Fibroblast of villous mesenchyme (primary cell): ENCODE measurements around the gene KMT5C. TPM values are rescaled to one million over a fixed set of nuclear protein-coding genes. Genes with fewer than 3 reads are reported as not detected.

Experiments
- DNase-seq: peaks from one replicate; pipeline ENCODE4 v3.0.0-alpha.2; 2010; ENCODE audit warnings: low read depth
- H3K4me3 ChIP-seq: 2 replicates; pipeline ENCODE4 v1.5.1; 2011; ENCODE audit warnings: low read depth, mild to moderate bottlenecking, low read length
- CTCF ChIP-seq: IDR thresholded peaks from 2 replicates; pipeline ENCODE4 v1.5.1; 2012; ENCODE audit warnings: low read depth, mild to moderate bottlenecking, low read length; ENCODE audit not compliant: insufficient read depth
- total RNA-seq: library from RNA; depleted of rRNA; stranded (reverse); fragments of >200 nt; gene quantifications from 2 replicates; pipeline ENCODE4 v1.2.3, GENCODE V29; 2012

The KMT5C gene
- total RNA-seq, 1 donor = 6.9 TPM

- no peak overlapping the region for H3K4me3 ChIP-seq
- DNase-seq = no peak
- no peak for TF ChIP-seq CTCF
These were observed 22.7 kb downstream of the KMT5C start for GRCh38 chr19:55362174-55362989.

GRCh38 chr19:55362990-55363716 is 23.5 kb downstream of the KMT5C start, which contains the start of gene GARIN5B:
GARIN5B (minus strand) TSS chr19:55363260; CDS start chr19:55363066, 194 bp downstream.
- no peak within 1 kb of the TSS for H3K4me3 ChIP-seq
- DNase-seq = no peak
- TF ChIP-seq CTCF = no peak

- no peak overlapping the region for H3K4me3 ChIP-seq
These were observed 25.6 kb downstream of the KMT5C start for GRCh38 chr19:55365245-55365644.

GRCh38 chr19:55365964-55366363 is 26.3 kb downstream of the KMT5C start:
- no peak for TF ChIP-seq CTCF
- DNase-seq = no peak
- no peak overlapping the region for H3K4me3 ChIP-seq

More at GRCh38 chr19:55365245-55365644, 25.6 kb downstream of the KMT5C start:
- TF ChIP-seq CTCF = no peak
- no peak for DNase-seq

GRCh38 chr19:55366790-55367189 is 27.1 kb downstream of the KMT5C start:
- no peak for DNase-seq
- no peak for TF ChIP-seq CTCF
- H3K4me3 ChIP-seq = no peak overlapping the region

- no peak for DNase-seq
- no peak for TF ChIP-seq CTCF
- H3K4me3 ChIP-seq = no peak overlapping the region
These were observed 28.4 kb downstream of the KMT5C start for GRCh38 chr19:55368106-55368505.
